ENCODE results near the gene MRS2.

GRCh38 chr6:24445704-24446103 lies 43.0 kb downstream of the MRS2 start:
- TF ChIP-seq, protein P1, sequence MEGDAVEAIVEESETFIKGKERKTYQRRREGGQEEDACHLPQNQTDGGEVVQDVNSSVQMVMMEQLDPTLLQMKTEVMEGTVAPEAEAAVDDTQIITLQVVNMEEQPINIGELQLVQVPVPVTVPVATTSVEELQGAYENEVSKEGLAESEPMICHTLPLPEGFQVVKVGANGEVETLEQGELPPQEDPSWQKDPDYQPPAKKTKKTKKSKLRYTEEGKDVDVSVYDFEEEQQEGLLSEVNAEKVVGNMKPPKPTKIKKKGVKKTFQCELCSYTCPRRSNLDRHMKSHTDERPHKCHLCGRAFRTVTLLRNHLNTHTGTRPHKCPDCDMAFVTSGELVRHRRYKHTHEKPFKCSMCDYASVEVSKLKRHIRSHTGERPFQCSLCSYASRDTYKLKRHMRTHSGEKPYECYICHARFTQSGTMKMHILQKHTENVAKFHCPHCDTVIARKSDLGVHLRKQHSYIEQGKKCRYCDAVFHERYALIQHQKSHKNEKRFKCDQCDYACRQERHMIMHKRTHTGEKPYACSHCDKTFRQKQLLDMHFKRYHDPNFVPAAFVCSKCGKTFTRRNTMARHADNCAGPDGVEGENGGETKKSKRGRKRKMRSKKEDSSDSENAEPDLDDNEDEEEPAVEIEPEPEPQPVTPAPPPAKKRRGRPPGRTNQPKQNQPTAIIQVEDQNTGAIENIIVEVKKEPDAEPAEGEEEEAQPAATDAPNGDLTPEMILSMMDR (IDR thresholded peaks at IDR 0.05), result no peak
- no peak for TF ChIP-seq POLR2A (IDR thresholded peaks at IDR 0.05)

All from adrenal gland (tissue), 5 donors.